Peyer's patch (tissue), 4 donors: ENCODE measurements around the gene USP9X.

Source experiments
- CTCF ChIP-seq, 6 experiments: fragments of 450-650 bp in 4 of 6; fragments of 200-600 bp in 2 of 6; sonication (generic) in 1 of 6; IDR thresholded peaks; one replicate each; pipeline ENCODE4 v1.5.1; 2017 to 2019; ENCODE audit warnings: antibody characterized with exemption in 6 of 6, mild to moderate bottlenecking in 3 of 6, moderate library complexity in 1 of 6
- POLR2A ChIP-seq, 2 donors: fragments of 450-650 bp; IDR thresholded peaks; one replicate each; pipeline ENCODE4 v1.5.1; 2017; ENCODE audit warnings: antibody characterized with exemption in 2 of 2, mild to moderate bottlenecking in 2 of 2, moderate library complexity in 2 of 2

GRCh38 chrX:41177297-41177696 is 92.1 kb downstream of the USP9X start:
- no peak for TF ChIP-seq CTCF (IDR thresholded peaks at IDR 0.05)
- no peak for TF ChIP-seq POLR2A (IDR thresholded peaks at IDR 0.05)
